Neural cell (in vitro differentiated cells): ENCODE measurements around the gene GPNMB. TPM values are rescaled to one million over a fixed set of nuclear protein-coding genes. Genes with fewer than 3 reads are reported as not detected.

Experiments
- H2AFZ ChIP-seq: fragments of 200-600, 300-800 bp; sonication (generic), shearing (Covaris generic); 2 replicates; pipeline ENCODE4 v1.6.0; 2014; ENCODE audit warnings: low read depth, mild to moderate bottlenecking, antibody characterized with exemption, low read length, moderate library complexity
- H3F3A ChIP-seq: fragments of 200-600 bp; shearing (Covaris generic); 2 replicates; pipeline ENCODE4 v1.6.1; 2016; ENCODE audit warnings: mild to moderate bottlenecking, moderate library complexity, mixed read lengths, antibody characterized with exemption, low read length; ENCODE audit not compliant: insufficient read depth, poor library complexity, severe bottlenecking
- H3K27ac ChIP-seq: fragments of 200-600, 300-800 bp; sonication (generic), shearing (Covaris generic); 2 replicates; pipeline ENCODE4 v1.5.1; 2014; ENCODE audit warnings: mild to moderate bottlenecking, low read length, moderate library complexity
- H3K27me3 ChIP-seq: fragments of 300-800, 200-600 bp; sonication (generic), shearing (Covaris generic); 2 replicates; pipeline ENCODE4 v1.6.0; 2014; ENCODE audit warnings: mild to moderate bottlenecking, low read depth, low read length, moderate library complexity; ENCODE audit not compliant: insufficient read depth
- H3K36me3 ChIP-seq: fragments of 300-800, 200-600 bp; sonication (generic), shearing (Covaris generic); 2 replicates; pipeline ENCODE4 v1.5.1; 2014; ENCODE audit warnings: mild to moderate bottlenecking, antibody characterized with exemption, low read length, moderate library complexity; ENCODE audit not compliant: insufficient read depth
- H3K4me2 ChIP-seq: fragments of 300-800, 200-600 bp; sonication (generic), shearing (Covaris generic); 2 replicates; pipeline ENCODE4 v1.6.0; 2014; ENCODE audit warnings: mild to moderate bottlenecking, low read length
- H3K4me3 ChIP-seq: fragments of 300-800, 200-600 bp; sonication (generic), shearing (Covaris generic); 2 replicates; pipeline ENCODE4 v1.5.1; 2014; ENCODE audit warnings: mild to moderate bottlenecking, low read length, moderate library complexity
- H3K79me2 ChIP-seq: fragments of 200-600 bp; shearing (Covaris generic); replicated peaks from 2 replicates; pipeline ENCODE4 v1.6.0; 2014; ENCODE audit warnings: mild to moderate bottlenecking, low read length, moderate library complexity; ENCODE audit not compliant: insufficient read depth
- H3K9ac ChIP-seq: fragments of 300-800, 200-600 bp; sonication (generic), shearing (Covaris generic); 2 replicates; pipeline ENCODE4 v1.6.1; 2016; ENCODE audit warnings: mild to moderate bottlenecking, low read length, mixed read lengths
- H3K9me2 ChIP-seq: fragments of 200-600 bp; shearing (Covaris generic); 2 replicates; pipeline ENCODE4 v1.6.1; 2016; ENCODE audit warnings: mild to moderate bottlenecking, low read length, mixed read lengths; ENCODE audit not compliant: insufficient read depth
- H3K9me3 ChIP-seq: fragments of 200-600, 300-800 bp; sonication (generic), shearing (Covaris generic); 2 replicates; pipeline ENCODE4 v1.6.1; 2016; ENCODE audit warnings: mild to moderate bottlenecking, mixed run types, low read length, moderate library complexity, mixed read lengths
- H4K20me1 ChIP-seq: fragments of 200-600 bp; shearing (Covaris generic); 2 replicates; pipeline ENCODE4 v1.6.1; 2016; ENCODE audit warnings: mild to moderate bottlenecking, mixed run types; ENCODE audit not compliant: insufficient read depth
- CTCF ChIP-seq: fragments of 450-650 bp; IDR thresholded peaks from 2 replicates; pipeline ENCODE4 v1.5.1; 2014; ENCODE audit warnings: antibody characterized with exemption, mild to moderate bottlenecking, moderate library complexity; ENCODE audit not compliant: poor library complexity, severe bottlenecking
- EP300 ChIP-seq: fragments of 450-650 bp; conservative IDR thresholded peaks from 2 replicates; pipeline ENCODE4 v1.6.1; 2014; ENCODE audit warnings: antibody characterized with exemption, mild to moderate bottlenecking, moderate library complexity; ENCODE audit not compliant: poor library complexity, severe bottlenecking
- EZH2 ChIP-seq: fragments of 200-600, 300-800 bp; shearing (Covaris generic), sonication (generic); IDR thresholded peaks from 2 replicates; pipeline ENCODE4 v1.6.1; 2014; ENCODE audit warnings: antibody characterized with exemption, low read length, borderline replicate concordance, mild to moderate bottlenecking; ENCODE audit not compliant: insufficient read depth, poor library complexity, severe bottlenecking
- MXI1 ChIP-seq: fragments of 450-650 bp; conservative IDR thresholded peaks from 2 replicates; pipeline ENCODE4 v1.6.1; 2014; ENCODE audit warnings: antibody characterized with exemption, mild to moderate bottlenecking; ENCODE audit not compliant: poor library complexity, severe bottlenecking
- POLR2AphosphoS5 ChIP-seq: IDR thresholded peaks from 2 replicates; pipeline ENCODE4 v1.6.1; 2012
- RAD21 ChIP-seq: fragments of 450-650 bp; conservative IDR thresholded peaks from 2 replicates; pipeline ENCODE4 v1.6.1; 2014; ENCODE audit warnings: antibody characterized with exemption, mild to moderate bottlenecking, moderate library complexity
- REST ChIP-seq: IDR thresholded peaks from 2 replicates; pipeline ENCODE4 v1.6.1; 2012; ENCODE audit warnings: borderline replicate concordance
- SMC3 ChIP-seq: fragments of 450-650 bp; conservative IDR thresholded peaks from 2 replicates; pipeline ENCODE4 v1.6.1; 2014; ENCODE audit warnings: antibody characterized with exemption, mild to moderate bottlenecking, moderate library complexity; ENCODE audit not compliant: poor library complexity
- TAF1 ChIP-seq: IDR thresholded peaks from 2 replicates; pipeline ENCODE4 v1.6.1; 2012; ENCODE audit warnings: low read depth
- polyA plus RNA-seq: library from polyadenylated mRNA; depleted of rRNA; stranded (reverse); fragments of >200 nt; gene quantifications from 2 replicates; pipeline ENCODE4 v1.2.3, GENCODE V29; 2014

Gene GPNMB
- polyA plus RNA-seq, 1 donor from 2014 or later, result not detected

- no peaks in the 10 kb centered on the region for H3K36me3 ChIP-seq
- H4K20me1 ChIP-seq, result no peaks in the 10 kb centered on the region
- H3K79me2 ChIP-seq, result no peaks in the 10 kb centered on the region
- no peaks in the 10 kb centered on the region for H3K9me2 ChIP-seq
- no peak overlapping the region for H3K27ac ChIP-seq
- no peak overlapping the region for H3K4me3 ChIP-seq
- no peaks in the 10 kb centered on the region for H3F3A ChIP-seq
- no peaks in the 10 kb centered on the region for H3K9me3 ChIP-seq
- H3K9ac ChIP-seq, result no peak overlapping the region
- no peak for TF ChIP-seq CTCF
- no peak for TF ChIP-seq POLR2AphosphoS5
- no peak for TF ChIP-seq MXI1
- no peak for TF ChIP-seq REST
- no peak for TF ChIP-seq TAF1
- no peak for TF ChIP-seq EP300
- TF ChIP-seq RAD21, result no peak
- no peak for TF ChIP-seq EZH2
- TF ChIP-seq SMC3, result no peak
- H2AFZ ChIP-seq, result no peak overlapping the region
- no peak overlapping the region for H3K4me2 ChIP-seq
- H3K27me3 ChIP-seq, result no peaks in the 10 kb centered on the region
Measured at GRCh38 chr7:23214423-23214822, 32.2 kb upstream of the GPNMB start.

GRCh38 chr7:23214938-23215337, 31.6 kb upstream of the GPNMB start:
- TF ChIP-seq RAD21 (no peak), EZH2 (no peak), POLR2AphosphoS5 (no peak), CTCF (no peak), MXI1 (no peak), EP300 (no peak), REST (no peak), TAF1 (no peak), SMC3 (no peak)
- Histone ChIP-seq H2AFZ (no peak overlapping the region), H3K36me3 (no peaks in the 10 kb centered on the region), H3K4me3 (no peak overlapping the region), H3F3A (no peaks in the 10 kb centered on the region), H4K20me1 (no peaks in the 10 kb centered on the region), H3K27ac (no peak overlapping the region), H3K9me3 (no peaks in the 10 kb centered on the region), H3K27me3 (no peaks in the 10 kb centered on the region), H3K4me2 (no peak overlapping the region), H3K79me2 (no peaks in the 10 kb centered on the region), H3K9ac (no peak overlapping the region), H3K9me2 (no peaks in the 10 kb centered on the region)
